NCI-H82 treated with DMSO at 0.1 percent for 48 hours (cell line): Measurements from ENCODE around the gene CAPN13.
"Not testable (repeated sequence)": the region's sequence is repeated elsewhere in the genome, so short reads cannot be mapped to it uniquely, and the experiment has no call there.

Experiments used
- DNase-seq: peaks from one replicate; lab custom pipeline; 2025; ENCODE audit not compliant: unreplicated experiment; lab: John Stamatoyannopoulos, UW

Gene CAPN13

DNA sequence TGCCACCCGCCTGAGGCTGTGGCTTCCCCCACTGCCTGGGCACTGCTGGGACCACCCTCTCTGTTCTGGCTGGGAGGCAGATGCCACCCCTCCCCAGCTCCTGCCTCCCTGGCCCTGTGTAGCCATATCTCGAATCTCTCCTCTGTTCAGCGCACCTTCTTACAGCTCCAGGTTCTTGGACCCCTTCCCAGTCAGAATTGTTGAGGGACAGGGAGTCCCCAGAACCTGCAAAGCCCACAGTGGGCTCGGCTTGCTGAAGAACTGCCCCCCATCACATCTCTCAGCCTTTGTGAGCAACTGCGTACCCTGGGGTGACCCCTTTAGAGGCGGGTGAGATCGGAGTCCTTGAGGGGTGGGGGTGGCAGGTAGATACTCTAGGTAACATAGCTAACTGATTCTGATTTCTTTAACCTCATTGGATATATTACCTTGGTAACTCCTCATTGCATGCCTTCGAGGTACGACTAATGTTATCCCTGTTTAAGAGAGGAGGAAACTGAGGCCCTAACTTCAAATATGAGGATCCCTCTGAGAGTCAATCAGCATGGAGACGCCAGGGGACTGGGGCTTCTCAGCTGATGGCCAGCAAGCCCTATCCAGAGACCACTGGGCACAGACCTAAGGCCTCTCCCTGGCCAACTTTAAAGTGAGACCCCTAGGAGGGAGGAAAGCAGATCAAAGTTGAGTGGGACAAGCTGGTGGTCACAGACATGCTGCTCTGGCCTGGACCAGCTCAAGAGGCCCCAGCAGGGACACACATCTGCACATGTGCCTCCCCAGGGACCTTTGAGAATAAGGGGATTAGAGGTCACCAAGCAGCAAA, 101.3 kb downstream of the CAPN13 start:
- DNase-seq: no peak

DNA sequence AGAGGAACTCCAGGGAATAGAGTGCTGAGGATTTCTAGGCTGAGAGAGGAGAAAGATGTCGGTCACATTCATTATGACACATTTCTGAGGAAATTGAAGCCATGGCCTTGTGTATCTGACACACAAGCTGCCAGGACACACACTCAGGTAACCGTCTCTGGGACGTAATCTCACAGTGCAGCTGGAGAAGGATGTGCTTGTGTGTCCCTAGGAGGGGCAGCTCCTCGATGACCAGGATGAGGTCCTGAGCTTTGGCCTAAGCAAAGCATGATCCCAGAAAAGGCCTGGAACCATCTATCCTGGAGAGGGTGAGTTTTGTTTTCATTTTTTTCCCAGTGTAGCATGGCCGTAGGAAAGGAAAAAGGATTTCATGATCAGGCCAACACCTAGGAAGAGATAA, 102.2 kb downstream of the CAPN13 start:
- DNase-seq: no peak

DNA sequence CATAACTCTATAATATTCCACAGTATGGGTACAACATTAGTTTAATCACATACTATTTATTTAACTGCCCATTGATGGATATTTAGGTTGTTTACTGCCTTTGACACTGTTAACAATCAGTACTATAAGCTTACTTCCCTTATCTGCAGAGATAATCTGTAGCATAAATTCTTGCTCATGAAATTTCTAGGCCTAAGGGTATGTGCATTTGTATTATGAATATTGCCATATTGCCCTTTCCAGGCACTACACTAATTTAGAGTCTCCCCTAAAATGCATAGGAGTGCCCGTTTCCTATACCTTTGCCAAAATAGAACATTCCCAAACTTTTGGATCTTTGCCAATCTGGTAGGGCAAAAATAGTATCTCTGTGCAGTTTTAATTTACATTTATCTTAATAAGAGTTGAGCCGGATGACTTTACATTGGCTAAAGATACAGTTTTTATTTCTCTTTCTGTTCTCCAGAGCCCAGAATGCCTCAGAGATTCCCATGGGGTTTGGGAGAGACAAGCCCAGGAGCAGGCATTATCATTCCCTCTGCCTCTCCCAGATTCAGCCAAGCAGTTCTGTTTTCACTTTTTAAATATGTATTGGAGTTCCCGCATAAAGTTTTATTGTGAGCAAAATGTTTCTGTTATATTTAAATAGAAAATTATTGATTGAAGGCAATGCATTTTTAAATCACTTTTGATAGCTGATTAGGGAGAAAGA, 102.8 kb downstream of the CAPN13 start:
- no peak for DNase-seq

DNA sequence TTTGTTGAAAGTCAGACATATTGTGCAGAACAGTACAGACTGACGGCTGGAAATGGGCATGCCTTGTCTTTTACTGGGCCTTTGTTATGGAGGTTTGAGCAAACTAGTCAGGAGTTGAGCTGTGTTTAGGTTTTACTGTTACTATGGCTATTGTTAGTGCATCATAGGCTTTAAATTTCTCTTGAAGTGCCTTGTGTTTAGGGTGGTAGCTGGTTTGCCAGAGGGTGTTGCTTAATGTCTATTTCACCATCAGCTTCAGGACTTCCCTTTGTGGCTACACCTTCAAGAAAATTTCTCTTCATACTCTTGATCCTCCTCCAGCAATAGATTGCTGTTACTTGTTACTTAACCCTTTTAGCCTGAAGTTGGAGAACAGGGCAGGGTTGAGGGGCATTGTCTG, 104.6 kb downstream of the CAPN13 start:
- no peak for DNase-seq

DNA sequence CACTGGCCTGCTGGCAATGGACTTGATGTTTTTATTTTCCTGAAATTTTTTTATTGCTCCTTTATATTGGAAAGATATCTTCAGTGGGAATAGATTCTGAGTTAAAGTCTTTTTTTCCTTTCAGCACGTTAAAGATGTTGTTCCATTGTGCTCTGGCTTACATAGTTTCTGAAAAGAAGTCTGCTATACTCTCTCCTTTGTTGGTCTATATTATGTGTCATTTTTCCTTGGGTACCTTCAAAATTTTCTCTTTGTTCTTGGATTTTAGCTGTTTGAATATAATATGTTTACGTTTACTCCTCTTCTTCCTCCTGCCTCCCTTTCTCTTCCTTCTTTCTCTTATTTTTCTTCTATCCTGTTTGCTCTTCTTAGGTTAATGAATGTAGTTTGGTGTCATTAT, 105.5 kb downstream of the CAPN13 start:
- no peak for DNase-seq

DNA sequence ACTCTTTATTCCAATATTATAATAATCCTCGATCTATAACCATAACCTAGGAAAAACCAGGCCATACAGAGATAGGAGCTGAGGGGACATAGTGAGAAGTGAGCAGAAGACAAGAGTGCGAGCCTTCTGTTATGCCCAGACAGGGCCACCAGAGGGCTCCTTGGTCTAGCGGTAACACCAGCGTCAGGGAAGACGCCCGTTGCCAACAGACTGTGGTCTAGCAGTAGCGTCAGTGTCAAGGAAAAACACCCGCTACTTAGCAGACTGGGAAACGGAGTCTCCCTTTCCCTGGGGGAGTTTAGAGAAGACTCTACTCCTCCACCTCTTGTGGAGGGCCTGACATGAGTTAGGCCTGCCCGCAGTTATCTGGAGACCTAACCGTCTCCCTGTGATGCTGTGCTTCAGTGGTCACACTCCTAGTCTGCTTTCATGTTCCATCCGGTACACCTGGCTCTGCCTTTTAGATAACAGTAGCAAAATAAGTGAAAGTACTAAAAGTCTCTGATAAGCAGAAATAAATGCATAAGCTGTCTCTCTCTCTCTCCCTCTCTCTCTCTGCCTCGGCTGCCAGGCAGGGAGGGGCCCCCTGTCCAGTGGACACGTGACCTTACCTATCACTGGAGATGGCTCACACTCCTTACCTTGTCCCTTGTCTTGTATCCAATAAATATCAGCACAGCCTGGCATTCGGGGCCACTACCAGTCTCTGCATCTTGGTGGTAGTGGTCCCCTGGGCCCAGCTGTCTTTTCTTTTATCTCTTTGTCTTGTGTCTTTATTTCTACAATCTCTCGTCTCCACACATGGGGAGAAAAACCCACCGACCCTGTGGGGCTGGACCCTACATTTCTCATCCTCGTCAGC, 109.8 kb downstream of the CAPN13 start:
- DNase-seq: not testable (repeated sequence)

DNA sequence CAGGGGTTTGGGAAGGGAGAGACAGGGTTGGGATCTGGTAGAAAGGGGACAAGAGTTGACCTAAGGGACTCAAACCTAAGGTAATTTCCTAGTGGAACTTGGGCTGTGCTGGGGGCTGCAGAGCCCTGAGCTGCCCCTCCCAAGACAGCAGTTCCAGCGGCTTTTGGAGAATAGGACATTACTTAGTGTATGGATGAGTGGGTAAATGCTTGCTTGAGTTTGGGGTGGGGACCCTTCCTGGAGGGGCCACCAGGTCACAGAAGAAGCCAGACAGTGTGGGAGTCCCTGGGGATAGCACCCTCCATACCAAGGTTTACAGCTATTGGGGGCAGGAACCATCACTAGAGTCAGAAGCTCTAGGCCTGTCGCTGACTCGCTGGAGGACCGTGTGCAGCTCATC, 111.5 kb downstream of the CAPN13 start:
- no peak for DNase-seq

DNA sequence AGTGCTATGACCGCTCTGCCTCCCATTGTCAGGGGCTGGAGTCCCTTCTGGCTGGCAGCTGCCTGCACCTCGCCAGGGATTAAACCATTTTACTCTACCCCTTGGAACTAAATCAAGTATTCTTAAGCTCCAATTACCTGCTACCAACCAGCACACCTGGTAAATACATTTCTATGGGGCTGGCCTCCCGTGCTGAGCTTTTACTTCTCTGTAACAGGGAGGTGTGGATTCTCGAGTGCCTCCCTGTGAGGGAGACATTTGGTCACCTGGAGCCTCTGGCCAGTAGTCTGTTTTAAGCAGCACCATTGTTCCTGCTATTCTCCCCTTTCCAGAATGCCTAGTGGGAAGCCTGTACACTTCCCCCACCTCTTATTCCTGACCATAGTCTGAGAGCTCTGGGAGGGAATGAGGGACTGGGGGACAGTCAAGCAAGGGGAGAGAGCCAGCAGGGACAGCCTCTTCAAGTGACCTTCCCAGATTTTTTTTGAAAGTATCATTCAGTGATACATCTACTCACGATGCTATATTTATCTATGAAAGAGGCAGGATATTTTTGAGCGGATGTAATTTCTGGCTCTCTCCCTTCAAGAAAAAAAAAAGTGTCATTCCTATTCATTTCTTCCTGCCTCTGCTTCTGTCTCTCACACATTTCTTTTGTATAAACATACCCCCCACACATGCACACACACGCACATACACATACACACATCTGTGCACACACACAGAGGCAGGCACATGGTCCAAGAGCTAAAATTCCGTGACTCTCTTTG, 112.8 kb downstream of the CAPN13 start:
- DNase-seq: no peak

DNA sequence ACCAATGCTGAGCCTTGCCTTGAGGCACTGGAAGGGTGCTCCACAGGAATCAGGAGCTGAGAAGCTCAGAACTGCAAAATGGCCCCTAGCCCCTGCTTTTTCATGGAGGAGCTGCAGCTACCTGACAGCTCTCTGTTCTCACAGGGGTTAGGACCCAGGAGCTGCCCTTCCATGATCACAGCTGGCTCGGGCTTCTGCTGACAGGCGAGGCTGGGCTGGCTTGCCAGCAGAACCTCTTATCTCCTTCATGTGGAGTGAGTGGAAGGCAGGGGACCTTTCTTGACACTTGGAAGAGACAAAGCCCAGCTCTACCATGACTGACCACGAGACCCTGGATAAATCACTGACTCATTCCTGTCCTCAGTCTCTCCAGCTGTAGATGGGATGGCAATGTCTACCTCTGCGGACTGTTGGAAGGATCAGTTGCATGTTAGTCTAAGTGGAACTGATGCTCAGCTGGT, 113.4 kb downstream of the CAPN13 start:
- DNase-seq: no peak

DNA sequence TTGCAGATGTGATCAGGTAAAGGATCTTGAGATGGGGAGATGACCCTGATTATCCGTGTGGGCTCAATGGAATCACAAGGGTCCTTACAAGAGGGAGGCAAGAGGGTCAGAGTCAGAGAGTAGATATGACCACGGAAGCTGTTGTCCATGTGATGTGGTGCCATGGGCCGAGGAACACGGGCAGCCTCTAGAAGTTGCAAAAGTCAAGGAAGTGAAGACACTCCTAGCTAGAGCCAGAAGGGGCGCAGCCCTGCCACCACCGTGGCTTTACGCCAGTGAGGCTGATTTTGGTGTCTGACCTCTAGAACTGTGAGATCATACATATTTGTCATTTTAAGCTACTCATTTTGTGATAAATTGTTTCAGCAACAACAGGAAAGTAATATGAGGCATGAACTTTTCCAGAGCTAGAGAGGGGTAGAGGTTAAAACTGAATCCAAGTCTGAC, 114.4 kb downstream of the CAPN13 start:
- DNase-seq: no peak

DNA sequence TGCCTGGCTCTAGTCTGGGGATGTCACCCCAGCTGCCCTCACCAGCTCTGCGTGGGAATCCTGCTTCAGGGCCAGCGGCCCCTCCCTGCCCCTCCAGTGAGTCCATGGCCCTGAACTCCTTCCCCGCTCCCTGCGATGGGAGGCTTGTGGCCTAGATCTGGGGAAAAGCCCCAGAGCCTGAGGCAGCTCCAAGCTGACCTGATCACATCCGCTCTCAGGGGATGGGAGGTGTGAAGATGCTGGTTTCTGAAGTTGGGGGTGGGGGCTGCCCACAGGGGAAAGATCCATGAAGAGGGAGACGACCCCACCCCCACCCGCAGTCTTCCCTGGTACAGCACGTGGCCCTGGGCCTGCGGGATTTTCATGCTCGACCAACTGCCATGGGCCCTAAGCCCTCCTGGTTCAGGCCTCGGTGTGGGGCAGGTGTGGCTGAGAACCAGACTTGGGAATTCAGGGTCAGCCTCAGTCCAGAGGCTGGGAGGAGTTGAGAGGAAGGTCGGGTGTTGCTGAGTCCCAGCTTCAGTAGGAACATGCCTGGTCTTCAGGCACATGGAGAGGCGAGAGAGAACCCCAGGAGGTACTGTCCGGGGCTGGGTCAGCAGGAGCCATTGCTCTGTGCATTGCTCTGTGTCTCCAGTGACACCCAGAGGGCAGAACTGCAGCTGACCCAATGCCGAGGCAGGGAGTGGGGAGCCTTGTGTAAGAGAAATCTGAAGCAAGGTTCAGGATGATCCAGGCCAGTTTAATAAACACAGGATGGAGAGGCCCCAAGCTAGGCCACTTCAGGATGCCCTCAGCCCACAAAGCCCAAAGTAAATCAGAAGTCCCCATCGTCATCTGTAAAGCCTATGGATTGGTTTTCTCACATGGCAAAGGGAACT, 115.1 kb downstream of the CAPN13 start:
- DNase-seq: no peak

DNA sequence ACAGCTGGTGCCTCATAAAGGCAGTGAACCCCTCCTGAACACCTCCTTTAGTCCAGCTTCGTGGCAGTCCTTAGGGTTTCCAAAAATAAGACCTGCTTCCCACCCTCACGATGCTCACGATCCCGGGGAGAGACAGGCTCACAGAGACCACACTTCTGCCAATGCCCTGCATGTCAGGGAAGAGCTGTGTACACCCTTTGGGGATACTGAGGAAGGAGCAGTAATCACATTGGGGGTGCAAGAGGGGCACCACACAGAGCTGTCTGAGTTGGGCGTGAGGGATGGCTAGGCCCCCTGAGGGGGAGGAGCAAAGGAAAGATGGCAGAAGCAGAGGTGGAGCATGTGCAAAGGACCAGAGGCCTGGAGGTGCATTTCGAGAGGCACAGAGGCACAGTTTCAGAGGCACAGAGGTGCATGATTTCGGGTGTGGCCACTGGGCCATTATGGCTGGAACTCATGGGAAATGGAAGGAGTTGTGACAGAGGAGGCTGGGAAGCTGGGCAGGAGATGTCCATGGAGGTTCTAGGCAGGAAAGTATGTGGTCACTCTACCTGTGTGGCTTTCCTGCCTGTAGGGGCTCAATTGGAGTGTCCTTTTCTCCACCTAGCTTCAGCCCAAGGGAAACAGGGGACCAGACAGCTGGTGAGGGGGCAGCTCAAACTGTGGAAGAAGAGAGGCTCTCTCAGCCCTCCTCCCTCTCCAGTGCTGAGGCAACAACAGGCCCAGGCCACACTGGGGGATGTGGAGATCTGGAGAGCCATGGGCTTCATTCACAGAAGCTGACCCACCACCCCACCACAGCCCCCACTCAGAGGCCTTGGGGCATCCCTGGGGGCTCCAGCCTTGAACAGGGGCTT, 115.9 kb downstream of the CAPN13 start:
- no peak for DNase-seq

DNA sequence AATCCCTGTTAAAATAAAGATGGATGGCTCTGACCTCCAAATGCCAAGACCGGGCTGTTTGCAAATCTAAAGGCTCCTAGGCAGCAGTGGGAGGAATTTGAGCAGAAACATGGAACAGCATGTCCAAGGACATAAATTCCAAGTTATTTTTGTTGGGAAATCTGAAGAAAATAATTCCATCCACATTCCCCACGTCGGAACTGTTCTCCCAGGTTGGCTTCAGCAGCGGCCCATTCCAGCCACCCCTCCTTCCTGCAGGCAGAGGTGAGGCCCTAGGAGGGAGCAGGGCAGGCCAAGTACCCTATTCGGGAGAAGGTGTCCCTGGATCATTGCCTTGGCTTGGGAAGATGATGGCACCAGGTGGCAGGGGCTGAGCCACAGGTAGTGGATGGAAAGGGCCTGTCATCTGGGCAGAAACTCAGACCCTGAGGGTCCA, 117.1 kb downstream of the CAPN13 start:
- no peak for DNase-seq

DNA sequence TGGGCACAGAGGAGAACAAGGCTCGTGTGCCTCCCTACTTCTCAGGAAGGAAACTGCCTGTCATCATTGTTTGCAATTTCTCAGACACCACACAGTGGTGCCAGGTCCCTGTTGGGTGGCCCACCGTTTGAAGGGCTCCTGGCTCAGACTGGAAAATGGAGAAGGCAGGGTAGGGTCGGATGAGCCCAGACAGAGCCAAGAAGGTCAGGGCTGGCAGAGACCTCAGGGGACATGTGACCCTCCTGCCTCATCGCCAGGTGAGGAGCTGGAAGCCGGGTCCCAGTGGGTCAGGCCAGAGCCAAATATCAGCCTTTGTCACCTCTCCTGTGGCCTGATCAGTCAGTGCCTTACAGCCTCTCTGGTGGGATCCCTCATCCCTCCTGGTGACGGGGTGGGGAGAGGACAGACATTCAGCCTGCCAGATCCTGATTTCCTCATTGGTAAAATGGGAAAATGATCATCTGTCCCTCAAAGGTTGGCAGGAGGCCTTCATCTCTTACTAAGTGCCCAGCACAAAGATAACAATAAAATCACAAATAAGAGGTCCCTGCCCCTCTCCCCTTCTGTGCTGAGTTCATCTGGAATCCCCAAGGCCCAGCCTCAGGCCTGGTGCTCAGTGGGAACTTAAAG, 117.6 kb downstream of the CAPN13 start:
- DNase-seq: no peak

DNA sequence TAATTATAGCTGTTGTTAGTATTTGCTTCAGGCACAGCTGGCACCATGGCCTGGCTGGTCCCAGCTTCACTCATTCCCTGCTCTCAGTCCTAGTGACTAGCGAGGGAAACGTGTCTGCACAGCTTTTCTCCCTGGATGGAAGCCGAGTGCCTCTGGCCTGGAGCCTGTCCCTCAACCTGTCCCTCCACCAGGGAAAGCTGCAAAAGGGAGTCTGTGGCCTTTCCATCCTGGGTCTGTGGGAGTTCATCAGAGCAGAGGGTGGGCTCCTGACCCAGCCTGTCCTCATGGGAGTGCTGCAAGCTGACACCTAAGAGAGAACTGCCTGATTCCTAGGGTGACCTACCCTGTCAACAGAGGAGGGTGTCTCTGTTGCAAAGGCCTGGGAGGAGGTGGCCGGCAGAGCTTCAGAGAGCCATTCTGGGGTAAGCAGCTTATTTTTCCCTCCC, 118.3 kb downstream of the CAPN13 start:
- no peak for DNase-seq

DNA sequence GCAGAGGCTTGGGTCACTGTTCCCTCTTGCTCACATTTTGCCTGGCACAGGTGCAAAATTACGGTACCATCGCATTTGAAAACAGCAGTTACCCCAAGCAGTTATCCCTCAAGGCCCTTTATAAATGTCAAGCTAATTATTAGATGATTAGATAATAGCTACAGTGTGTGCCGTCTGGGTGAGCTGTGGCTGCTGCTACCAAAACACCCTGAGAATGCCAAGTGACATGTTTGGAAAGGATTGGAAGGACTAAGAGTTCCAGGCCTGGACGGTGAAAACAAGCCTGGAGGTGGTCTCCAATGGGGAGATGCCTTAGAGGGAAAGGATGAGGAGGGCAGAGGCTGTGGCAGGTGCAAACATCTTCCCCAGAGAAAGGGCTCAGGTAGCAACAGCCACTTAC, 120.6 kb downstream of the CAPN13 start:
- DNase-seq: no peak

DNA sequence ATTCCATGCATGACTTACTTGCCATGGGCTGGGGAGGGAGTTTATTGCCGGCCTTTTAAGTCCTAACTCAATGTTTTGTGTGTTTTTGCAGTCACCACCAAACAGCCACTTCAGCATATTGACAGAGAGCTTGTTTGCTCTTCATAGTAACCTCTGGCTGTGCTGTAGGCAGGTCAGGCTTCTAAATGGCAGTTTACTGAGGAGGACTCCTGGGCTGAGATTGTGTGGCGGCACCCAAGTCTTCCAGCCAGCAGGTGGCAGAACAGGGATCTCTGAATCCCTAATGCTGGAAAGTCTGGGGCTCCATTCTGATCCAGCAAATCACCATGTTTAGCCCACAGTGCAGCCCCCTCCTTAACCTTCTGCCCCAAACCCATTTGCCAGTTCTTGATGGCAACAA, 121.2 kb downstream of the CAPN13 start:
- no peak for DNase-seq

DNA sequence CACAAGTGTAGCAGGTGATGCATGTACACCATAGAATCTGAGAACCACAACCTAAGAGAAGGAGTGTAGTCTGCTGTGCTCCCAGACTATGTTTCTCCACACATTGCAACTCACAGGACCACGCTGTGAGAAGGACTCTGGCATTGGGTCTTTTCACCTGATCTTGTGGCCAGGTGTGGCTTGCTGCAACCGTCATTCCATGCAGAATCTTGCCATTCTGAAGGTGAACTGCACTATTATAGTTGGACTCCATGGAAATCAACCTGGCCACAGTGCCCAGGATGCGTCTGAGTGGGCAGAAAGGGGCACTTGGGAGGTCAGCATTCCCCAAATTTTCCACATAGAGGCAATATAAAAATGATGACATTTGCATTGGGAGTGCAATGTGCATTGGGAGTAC, 122.2 kb downstream of the CAPN13 start:
- no peak for DNase-seq
